H1 (cell line): Measurements from ENCODE around the gene TP63. TPM values are rescaled to one million over a fixed set of nuclear protein-coding genes. Genes with fewer than 3 reads are reported as not detected.

ENCODE experiments used
- CTCF ChIA-PET: fragments of 300-600 bp; sonication (Branson Sonifier 250); formaldehyde crosslinking; loops from one replicate; lab custom pipeline; 2021; ENCODE audit not compliant: partially characterized antibody; lab: Charles Lee
- POLR2A ChIA-PET: fragments of 300-600 bp; sonication (Branson Sonifier 250); formaldehyde crosslinking; loops from one replicate; lab custom pipeline; 2021; ENCODE audit warnings: inconsistent platforms; ENCODE audit not compliant: partially characterized antibody; lab: Charles Lee
- DNase-seq, 2 experiments: peaks; one replicate each; pipeline versions ENCODE4 v3.0.0 to v3.0.0-alpha.2; 2010 to 2022; ENCODE audit warnings: low spot score in 2 of 2, low read depth in 1 of 2, mixed read lengths in 1 of 2
- FAIRE-seq: peaks from 2 replicates; lab custom pipeline; 2011; peaks lifted over from hg19 to GRCh38; lab: Jason Lieb, UNC
- H2AFZ ChIP-seq: 2 replicates; pipeline ENCODE4 v1.8.1; 2012; ENCODE audit warnings: low read length, inconsistent platforms
- H2AK5ac ChIP-seq: 2 replicates; pipeline ENCODE4 v1.6.1; 2013; ENCODE audit warnings: low read depth, low read length
- H2BK120ac ChIP-seq: replicated peaks from 2 replicates; pipeline ENCODE3; 2013; ENCODE audit warnings: low read depth, low read length, inconsistent platforms
- H2BK12ac ChIP-seq: 2 replicates; pipeline ENCODE4 v1.6.1; 2013; ENCODE audit warnings: low read depth, low read length
- H2BK15ac ChIP-seq: 2 replicates; pipeline ENCODE4 v1.6.1; 2013; ENCODE audit warnings: low read length
- H2BK20ac ChIP-seq: 2 replicates; pipeline ENCODE4 v1.6.1; 2013; ENCODE audit warnings: low read length
- H2BK5ac ChIP-seq: 2 replicates; pipeline ENCODE4 v1.6.1; 2013; ENCODE audit warnings: low read depth, low read length
- H3K14ac ChIP-seq: 2 replicates; pipeline ENCODE4 v1.6.1; 2013; ENCODE audit warnings: inconsistent platforms; ENCODE audit not compliant: insufficient read length
- H3K18ac ChIP-seq: 2 replicates; pipeline ENCODE4 v1.6.1; 2013; ENCODE audit warnings: low read length; ENCODE audit errors: extremely low read depth
- H3K23ac ChIP-seq: 2 replicates; pipeline ENCODE4 v1.6.1; 2013; ENCODE audit warnings: inconsistent platforms; ENCODE audit not compliant: insufficient read length
- H3K23me2 ChIP-seq: 2 replicates; pipeline ENCODE4 v1.6.1; 2013; ENCODE audit warnings: low read depth, low read length
- H3K27ac ChIP-seq: 2 replicates; pipeline ENCODE4 v1.6.1; 2011; ENCODE audit warnings: low read depth, low read length, inconsistent platforms
- H3K27me3 ChIP-seq, 4 experiments: replicated peaks in 1 of 4; 1 replicate in 1 of 4; 2 replicates in 3 of 4; pipeline versions ENCODE4 v1.6.1 to v1.8.1; 2011 to 2013; ENCODE audit warnings: low read length in 3 of 4, mild to moderate bottlenecking in 3 of 4, inconsistent platforms in 2 of 4, mixed read lengths in 2 of 4, moderate library complexity in 1 of 4; ENCODE audit not compliant: control insufficient read depth in 3 of 4, insufficient read depth in 3 of 4; ENCODE audit errors: extremely low read depth in 1 of 4
- H3K36me3 ChIP-seq, 4 experiments: 2 replicates each; pipeline versions ENCODE4 v1.6.1 to v1.8.1; 2011 to 2013; ENCODE audit warnings: mild to moderate bottlenecking in 4 of 4, low read length in 3 of 4, moderate library complexity in 2 of 4, control low read depth in 1 of 4, inconsistent platforms in 1 of 4; ENCODE audit not compliant: insufficient read depth in 4 of 4, control insufficient read depth in 2 of 4
- H3K4ac ChIP-seq: replicated peaks from 2 replicates; pipeline ENCODE3; 2013; ENCODE audit warnings: low read length, low read depth, mixed read lengths, inconsistent platforms; ENCODE audit not compliant: insufficient read length
- H3K4me1 ChIP-seq, 4 experiments: replicated peaks in 1 of 4; 1 replicate in 1 of 4; 2 replicates in 3 of 4; pipeline versions ENCODE4 v1.6.1 to v1.8.1; 2011 to 2013; ENCODE audit warnings: low read length in 3 of 4, inconsistent platforms in 2 of 4, mixed read lengths in 1 of 4; ENCODE audit not compliant: insufficient read depth in 4 of 4, control insufficient read depth in 3 of 4
- H3K4me2 ChIP-seq, 2 experiments: 2 replicates each; pipeline versions ENCODE4 v1.6.1 to v1.8.1; 2011 to 2013; ENCODE audit warnings: low read depth in 2 of 2, low read length in 2 of 2, control low read depth in 1 of 2, inconsistent platforms in 1 of 2, mild to moderate bottlenecking in 1 of 2; ENCODE audit not compliant: insufficient read depth in 1 of 2
- H3K4me3 ChIP-seq, 4 experiments: fragments of 200-600, 300-600 bp in 1 of 4; sonication (generic), shearing (Covaris generic), sonication (Bioruptor Twin) in 1 of 4; 2 replicates each; pipeline versions ENCODE4 v1.5.1 to v1.8.1; 2011 to 2016; ENCODE audit warnings: low read length in 4 of 4, low read depth in 3 of 4, control low read depth in 2 of 4, inconsistent platforms in 2 of 4, mild to moderate bottlenecking in 2 of 4, mixed read lengths in 1 of 4, moderate library complexity in 1 of 4; ENCODE audit not compliant: insufficient read depth in 2 of 4; ENCODE audit errors: extremely low read depth in 1 of 4
- H3K56ac ChIP-seq: replicated peaks from 2 replicates; pipeline ENCODE3; 2013; ENCODE audit warnings: low read depth, mild to moderate bottlenecking, mixed read lengths, low read length, inconsistent platforms; ENCODE audit not compliant: insufficient read length
- H3K79me1 ChIP-seq: 2 replicates; pipeline ENCODE4 v1.6.1; 2013; ENCODE audit warnings: low read depth, low read length, control low read depth
- H3K79me2 ChIP-seq, 2 experiments: 2 replicates each; pipeline versions ENCODE4 v1.6.1 to v1.8.1; 2012 to 2013; ENCODE audit warnings: low read length in 2 of 2, mild to moderate bottlenecking in 2 of 2, inconsistent platforms in 1 of 2; ENCODE audit not compliant: insufficient read depth in 2 of 2, control insufficient read depth in 1 of 2
- H3K9ac ChIP-seq, 4 experiments: replicated peaks in 1 of 4; 1 replicate in 1 of 4; 2 replicates in 3 of 4; pipeline versions ENCODE4 v1.6.1 to v1.8.1; 2011 to 2013; ENCODE audit warnings: low read depth in 3 of 4, low read length in 3 of 4, control low read depth in 2 of 4, mild to moderate bottlenecking in 2 of 4, moderate library complexity in 2 of 4, inconsistent platforms in 1 of 4; ENCODE audit errors: extremely low read depth in 1 of 4
- H3K9me3 ChIP-seq, 2 experiments: 2 replicates each; pipeline versions ENCODE4 v1.6.1 to v1.8.1; 2012 to 2013; ENCODE audit warnings: mild to moderate bottlenecking in 2 of 2, moderate library complexity in 2 of 2, control low read depth in 1 of 2, inconsistent platforms in 1 of 2, low read depth in 1 of 2, low read length in 1 of 2, mixed read lengths in 1 of 2; ENCODE audit not compliant: insufficient read depth in 2 of 2
- H4K20me1 ChIP-seq, 2 experiments: replicated peaks in 1 of 2; 2 replicates each; pipeline versions ENCODE3 to v1.8.1; 2011 to 2013; ENCODE audit warnings: inconsistent platforms in 2 of 2, low read length in 2 of 2, mild to moderate bottlenecking in 1 of 2; ENCODE audit not compliant: insufficient read depth in 2 of 2, control insufficient read depth in 1 of 2
- H4K5ac ChIP-seq: 2 replicates; pipeline ENCODE4 v1.6.1; 2013; ENCODE audit warnings: low read length, low read depth, mixed read lengths, inconsistent platforms; ENCODE audit not compliant: insufficient read length
- H4K8ac ChIP-seq: 2 replicates; pipeline ENCODE4 v1.8.0; 2013; ENCODE audit warnings: mild to moderate bottlenecking, moderate library complexity, low read length, inconsistent platforms; ENCODE audit not compliant: insufficient read depth; ENCODE audit errors: extremely low read depth
- H4K91ac ChIP-seq: replicated peaks from 2 replicates; pipeline ENCODE3; 2013; ENCODE audit warnings: low read length, mixed read lengths, inconsistent platforms; ENCODE audit not compliant: insufficient read length
- CREB1 ChIP-seq: IDR thresholded peaks from 2 replicates; pipeline ENCODE4 v1.6.1; 2012; ENCODE audit warnings: inconsistent platforms
- CTBP2 ChIP-seq: IDR thresholded peaks from 2 replicates; pipeline ENCODE4 v1.7.0; 2011; ENCODE audit warnings: borderline replicate concordance, mild to moderate bottlenecking, moderate library complexity, mixed read lengths, low read length; ENCODE audit not compliant: insufficient read depth, insufficient read length
- EGR1 ChIP-seq: IDR thresholded peaks from 2 replicates; pipeline ENCODE4 v1.6.1; 2011; ENCODE audit warnings: low read depth, low read length, borderline replicate concordance
- GTF2F1 ChIP-seq: IDR thresholded peaks from 2 replicates; pipeline ENCODE4 v1.6.1; 2012; ENCODE audit warnings: low read depth, low read length, improper control_type of control experiment, borderline replicate concordance
- HDAC2 ChIP-seq, 2 experiments: fragments of 300-600 bp in 1 of 2; sonication (generic) in 1 of 2; IDR thresholded peaks; 2 replicates each; pipeline ENCODE4 v1.6.1; 2011 to 2012; ENCODE audit warnings: low read depth in 2 of 2, low read length in 2 of 2, mild to moderate bottlenecking in 2 of 2, moderate library complexity in 2 of 2, borderline replicate concordance in 1 of 2, inconsistent platforms in 1 of 2
- JUND ChIP-seq: IDR thresholded peaks from 2 replicates; pipeline ENCODE4 v1.6.1; 2011; ENCODE audit warnings: mild to moderate bottlenecking, improper control_type of control experiment, low read length
- KDM4A ChIP-seq: IDR thresholded peaks from one replicate; pipeline ENCODE4 v1.7.1; 2012; ENCODE audit warnings: low read depth, mild to moderate bottlenecking, moderate library complexity, low read length, inconsistent platforms; ENCODE audit not compliant: severe bottlenecking
- KDM5A ChIP-seq: fragments of 200-600 bp; IDR thresholded peaks from 2 replicates; pipeline ENCODE4 v1.7.1; 2012; ENCODE audit warnings: mild to moderate bottlenecking, low read length, inconsistent platforms, mixed read lengths
- POU5F1 ChIP-seq: IDR thresholded peaks from 2 replicates; pipeline ENCODE4 v1.6.1; 2011; ENCODE audit warnings: low read depth, mild to moderate bottlenecking, low read length, moderate library complexity
- RBBP5 ChIP-seq: IDR thresholded peaks from 2 replicates; pipeline ENCODE4 v1.7.1; 2012; ENCODE audit warnings: low read depth, mild to moderate bottlenecking, inconsistent platforms, low read length, moderate library complexity, borderline replicate concordance
- RNF2 ChIP-seq: fragments of 200-900, 300-1000 bp; sonication (generic); IDR thresholded peaks from 2 replicates; pipeline ENCODE4 v1.7.1; 2016; ENCODE audit warnings: borderline replicate concordance, low read depth, mild to moderate bottlenecking, antibody characterized with exemption, low read length; ENCODE audit not compliant: poor library complexity, severe bottlenecking; ENCODE audit errors: missing control alignments
- RXRA ChIP-seq: IDR thresholded peaks from 2 replicates; pipeline ENCODE4 v1.6.1; 2011; ENCODE audit warnings: low read depth, mild to moderate bottlenecking, low read length, moderate library complexity; ENCODE audit not compliant: insufficient read depth
- TAF1 ChIP-seq: IDR thresholded peaks from 2 replicates; pipeline ENCODE4 v1.6.1; 2011; ENCODE audit warnings: mild to moderate bottlenecking, low read depth, low read length
- YY1 ChIP-seq: IDR thresholded peaks from 2 replicates; pipeline ENCODE4 v1.6.1; 2011; ENCODE audit warnings: low read depth, mild to moderate bottlenecking, low read length
- ZNF274 ChIP-seq: IDR thresholded peaks from 2 replicates; pipeline ENCODE4 v1.7.0; 2012; ENCODE audit warnings: low read length, borderline replicate concordance; ENCODE audit errors: extremely low read depth
- WGBS, 2 experiments: shearing (Covaris generic) in 1 of 2; methylation state at CpG; one replicate each; pipeline versions ENCODE4 v1.1.6 to v1.1.7; 2013 to 2015; ENCODE audit warnings: low lambda C conversion rate in 2 of 2, mixed read lengths in 2 of 2, inconsistent platforms in 1 of 2, low coverage in 1 of 2, missing lambda C conversion rate in 1 of 2; ENCODE audit not compliant: insufficient replicate concordance in 2 of 2, insufficient coverage in 1 of 2, insufficient read length in 1 of 2; ENCODE audit errors: extremely low coverage in 1 of 2, missing lambda C conversion rate in 1 of 2; 5-methylcytosine and 5-hydroxymethylcytosine counted together
- polyA plus RNA-seq, 7 experiments: library from polyadenylated mRNA; depleted of rRNA in 3 of 7; stranded (reverse) in 5 of 7; unstranded in 2 of 7; fragments of >200 nt in 5 of 7; fragments of 200-250 nt in 2 of 7; gene quantifications; 1 replicate in 5 of 7; 2 replicates in 1 of 7; 4 replicates in 1 of 7; pipeline versions ENCODE4 v1.2.1 to v1.2.3, GENCODE V29; 2011 to 2013; ENCODE audit warnings: missing spikeins in 2 of 7, mixed read lengths in 2 of 7
- total RNA-seq: library from RNA; stranded (reverse); fragmentation: NEBNext Ultra II Directional; extraction: Animal tissue kit (Norgen Biotek cat#: 25700); gene quantifications from 2 replicates; pipeline ENCODE4 v1.2.1, GENCODE V29; 2021

Gene TP63
- total and polyA plus RNA-seq, 2 of the 8 experiments (the other 6 are each of a cell fraction or from before 2014, with no cell fraction given): not detected

DNA sequence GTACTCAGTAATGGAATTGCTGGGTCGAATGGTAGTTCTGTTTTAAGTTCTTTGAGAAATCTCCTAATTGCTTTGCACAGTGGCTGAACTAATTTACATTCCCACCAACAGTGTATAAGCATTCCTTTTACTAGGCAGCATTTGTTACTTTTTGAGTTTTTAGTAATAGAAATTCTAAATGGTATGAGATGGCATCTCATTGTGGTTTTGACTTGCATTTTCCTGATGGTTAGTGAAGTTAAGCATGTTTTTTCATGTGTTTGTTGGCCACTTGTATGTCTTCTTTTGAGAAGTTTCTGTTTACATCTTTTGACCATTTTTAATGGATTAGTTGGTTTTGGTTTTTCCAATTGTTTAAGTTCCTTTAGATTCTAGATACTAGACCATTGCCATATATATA, 28.4 kb downstream of the TP63 start:
- ChIA-PET POLR2A (no interaction called here), CTCF (interaction anchor here (0.9 kb wide), 1 partner anchor 281 kb away, joined by 7 read pairs; no protein-coding TSS in a partner anchor)
- Histone ChIP-seq H2BK120ac (no peak overlapping the region), H2BK5ac (no peak overlapping the region), H4K91ac (no peak overlapping the region), H3K9ac (no peak overlapping the region), H3K9me3 (no peaks in the 10 kb centered on the region), H2BK15ac (no peak overlapping the region), H2BK12ac (no peak overlapping the region), H3K27ac (no peak overlapping the region), H3K56ac (no peak overlapping the region), H3K14ac (no peak overlapping the region), H4K5ac (no peak overlapping the region), H3K36me3 (no peaks in the 10 kb centered on the region), H3K4me1 (no peaks in the 10 kb centered on the region), H4K8ac (no peak overlapping the region), H3K23ac (no peak overlapping the region), H3K4me2 (no peak overlapping the region), H2AFZ (no peak overlapping the region), H2AK5ac (no peak overlapping the region), H3K23me2 (no peaks in the 10 kb centered on the region), H3K79me2 (no peaks in the 10 kb centered on the region), H3K4me3 (no peak overlapping the region), H3K79me1 (no peaks in the 10 kb centered on the region), H4K20me1 (no peaks in the 10 kb centered on the region), H3K18ac (no peak overlapping the region), H2BK20ac (no peak overlapping the region), H3K27me3 (no peaks in the 10 kb centered on the region), H3K4ac (no peak overlapping the region)
- FAIRE-seq (no peak), DNase-seq (no peak)
- WGBS, 2 experiments: 88% methylated on average over 1 of the region's 1 CpG; no CpG with 5 or more reads in 1 of the 2 experiments
- TF ChIP-seq CREB1 (no peak), GTF2F1 (no peak), EGR1 (no peak), JUND (no peak), YY1 (no peak), KDM5A (no peak), KDM4A (no peak), TAF1 (no peak), POU5F1 (no peak), RBBP5 (no peak), HDAC2 (IDR thresholded peaks at IDR 0.05; ENCODE audit: borderline replicate concordance in 1 of 2, low read depth in 2 of 2, low read length in 2 of 2) (no peak), RNF2 (no peak), RXRA (no peak), CTBP2 (no peak), ZNF274 (no peak)
